IPS-NIHi11 (cell line): Measurements from ENCODE around the gene AADAT.
A peak's percentile ranks its signal among the peaks of the same experiment; 100 is the strongest.
"Not testable (repeated sequence)": the region's sequence is repeated elsewhere in the genome, so short reads cannot be mapped to it uniquely, and the experiment has no call there.

Source experiments
- DNase-seq: peaks from one replicate; pipeline ENCODE4 v3.0.0; 2012; ENCODE audit warnings: mixed read lengths, low spot score

Gene AADAT

GRCh38 chr4:170090352-170091052 is 746 bp upstream of the AADAT start:
- DNase-seq = no peak

DNA sequence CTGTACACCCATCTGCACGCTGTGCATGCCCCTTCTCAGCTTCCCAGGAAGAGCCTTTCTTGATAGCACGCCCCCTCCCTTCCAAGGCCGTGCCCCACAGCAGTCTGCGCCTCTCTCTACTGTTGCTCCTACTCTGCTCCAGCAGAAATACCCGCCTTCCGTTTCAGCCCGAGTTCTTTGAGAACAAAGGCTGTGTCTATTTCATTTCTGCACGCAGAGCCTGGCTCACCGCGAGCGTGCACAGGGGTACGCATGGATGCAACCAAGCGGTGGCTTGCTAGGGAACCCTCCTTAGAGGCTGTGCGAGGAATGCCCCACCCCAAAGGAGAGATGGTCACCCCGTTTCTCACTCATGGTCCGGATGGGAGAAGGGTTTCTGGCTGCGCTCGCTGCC is 485 bp downstream of the AADAT start:
- peak; percentile 31 for DNase-seq

DNA sequence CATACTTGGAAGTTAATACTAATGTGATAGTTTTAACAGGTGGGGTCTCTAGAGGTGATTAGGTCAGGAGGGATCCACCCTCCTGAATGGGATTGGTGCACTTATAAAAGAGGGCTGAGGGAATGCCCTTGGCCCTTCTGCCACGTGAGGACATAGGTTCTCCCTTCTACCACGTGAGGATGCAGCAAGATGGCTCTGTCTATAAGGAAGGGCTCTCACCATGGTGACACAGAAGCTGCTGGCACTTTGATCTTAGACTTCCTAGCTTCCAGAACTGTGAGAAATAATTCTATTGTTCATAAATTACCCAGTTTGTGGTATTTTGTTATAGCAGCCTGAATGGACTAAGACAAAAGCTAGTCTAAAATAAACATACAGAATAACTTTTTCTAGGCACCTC is 1.0 kb downstream of the AADAT start:
- DNase-seq = no peak

DNA sequence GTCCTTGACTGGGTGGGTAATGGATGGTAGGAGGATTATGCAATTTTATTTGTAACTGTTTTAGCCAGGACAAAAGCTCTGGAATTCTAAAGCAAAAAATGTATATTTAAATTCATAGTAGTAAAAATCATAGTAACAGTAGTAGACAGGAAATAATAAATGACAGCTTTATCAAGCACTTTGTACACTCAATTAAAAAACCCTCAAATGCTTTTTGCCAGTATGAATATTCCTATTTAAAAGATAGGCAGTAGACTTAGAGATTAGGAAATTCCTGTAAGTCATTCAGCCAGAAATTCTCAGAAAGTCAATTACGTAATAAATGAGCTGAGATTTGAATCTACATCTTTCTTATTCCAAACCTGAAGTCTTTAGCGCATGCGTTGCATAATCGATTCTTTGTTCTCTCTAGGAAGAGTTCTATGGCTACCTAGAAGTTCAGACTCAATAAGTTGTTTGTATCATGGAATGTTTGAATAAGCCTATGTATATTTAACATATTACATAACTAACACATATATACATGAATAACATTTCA is 2.5 kb downstream of the AADAT start:
- no peak for DNase-seq

DNA sequence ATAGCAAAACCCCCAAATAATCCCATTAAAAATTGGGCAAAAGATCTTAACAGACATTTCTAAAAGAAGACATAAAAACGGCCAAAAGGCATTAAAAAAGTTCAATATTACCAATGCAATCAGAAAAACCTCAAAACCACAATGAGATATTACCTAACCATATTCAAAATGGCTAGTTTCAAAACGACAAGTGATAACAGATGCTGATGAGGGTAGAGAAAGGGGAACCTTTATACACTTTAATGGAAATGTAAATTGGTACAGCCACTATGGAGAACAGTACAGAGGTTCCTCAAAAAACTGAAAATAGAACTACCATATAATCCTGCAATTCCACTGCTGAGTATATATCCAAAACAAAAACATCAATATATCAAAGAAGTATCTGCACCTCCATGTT is 6.2 kb downstream of the AADAT start:
- no peak for DNase-seq

DNA sequence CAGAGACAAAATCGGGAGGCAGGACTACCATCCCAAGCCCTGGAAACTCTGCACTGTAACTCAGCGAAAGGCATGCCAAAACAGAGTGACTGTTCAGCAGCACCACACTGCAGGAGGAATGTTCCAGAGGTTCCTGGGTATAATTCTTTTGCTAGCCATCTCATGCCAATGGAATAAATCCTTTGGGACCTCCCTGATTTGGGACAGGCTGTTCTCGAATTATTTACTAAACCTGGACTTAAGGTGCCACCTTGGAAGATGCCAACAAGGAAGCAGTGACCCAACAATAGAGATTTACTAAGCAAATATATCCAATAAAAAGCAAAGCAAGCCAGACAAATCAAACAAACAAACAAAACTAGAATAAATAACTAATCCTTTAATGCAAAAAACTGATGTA is 9.3 kb downstream of the AADAT start:
- no peak for DNase-seq

GRCh38 chr4:170079981-170080380 is 9.8 kb downstream of the AADAT start:
- no peak for DNase-seq

GRCh38 chr4:170071196-170071595 is 18.6 kb downstream of the AADAT start:
- DNase-seq = no peak

DNA sequence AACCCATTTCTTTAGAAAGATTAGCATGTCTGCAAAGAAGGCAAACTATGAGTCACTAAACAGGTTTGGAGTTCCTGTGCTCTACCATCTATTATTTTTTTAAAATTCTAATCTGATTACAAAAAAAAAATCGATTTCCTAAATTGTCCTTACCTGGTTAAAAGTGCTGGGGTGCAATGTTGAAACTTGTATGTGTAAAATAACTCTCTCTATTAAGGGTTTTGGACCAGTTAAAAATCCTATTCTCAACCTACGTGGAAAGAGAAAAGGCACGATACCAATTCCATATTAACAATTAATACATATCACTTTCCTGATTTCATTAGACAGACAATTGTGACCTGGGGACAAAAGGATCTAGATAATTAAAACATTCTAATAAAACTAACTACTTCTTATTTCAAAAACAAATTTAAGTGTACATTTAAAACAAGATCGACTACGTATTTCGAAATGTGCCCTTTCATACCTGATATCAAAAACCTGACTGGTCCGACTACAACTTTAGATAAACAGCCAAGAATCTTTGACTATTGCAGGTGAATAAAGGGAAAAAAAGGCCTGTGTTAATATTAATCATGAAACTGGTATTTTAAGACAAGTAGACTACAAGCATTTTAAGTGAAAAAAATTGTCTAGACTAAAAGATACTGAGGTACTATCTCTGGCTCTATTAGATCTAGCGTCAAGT is 21.2 kb downstream of the AADAT start:
- DNase-seq = no peak

- no peak for DNase-seq
Measured at GRCh38 chr4:170059421-170059820, 30.3 kb downstream of the AADAT start.

DNA sequence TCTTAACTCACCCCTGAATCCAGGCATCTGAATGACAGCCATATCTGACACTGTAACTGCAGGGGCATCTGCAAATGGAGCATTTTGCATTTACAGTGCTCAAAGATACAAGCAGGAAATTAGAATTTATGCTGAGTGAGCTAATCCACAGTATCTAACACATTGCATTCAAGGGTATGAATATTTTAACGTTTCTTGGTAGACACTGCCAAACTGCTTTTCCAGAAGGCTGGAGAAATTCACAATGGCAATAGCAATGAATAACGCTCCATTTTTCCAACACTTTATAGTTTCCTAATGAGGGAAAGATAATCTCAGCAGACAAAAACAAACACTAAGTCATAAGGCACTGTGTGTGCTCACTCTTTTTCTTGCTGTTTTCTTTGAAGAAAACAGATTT is 30.9 kb downstream of the AADAT start:
- no peak for DNase-seq

- no peak for DNase-seq
Measured at GRCh38 chr4:170057866-170058265, 31.9 kb downstream of the AADAT start.

- no peak for DNase-seq
Measured at GRCh38 chr4:170052919-170053318, 36.8 kb downstream of the AADAT start.

DNA sequence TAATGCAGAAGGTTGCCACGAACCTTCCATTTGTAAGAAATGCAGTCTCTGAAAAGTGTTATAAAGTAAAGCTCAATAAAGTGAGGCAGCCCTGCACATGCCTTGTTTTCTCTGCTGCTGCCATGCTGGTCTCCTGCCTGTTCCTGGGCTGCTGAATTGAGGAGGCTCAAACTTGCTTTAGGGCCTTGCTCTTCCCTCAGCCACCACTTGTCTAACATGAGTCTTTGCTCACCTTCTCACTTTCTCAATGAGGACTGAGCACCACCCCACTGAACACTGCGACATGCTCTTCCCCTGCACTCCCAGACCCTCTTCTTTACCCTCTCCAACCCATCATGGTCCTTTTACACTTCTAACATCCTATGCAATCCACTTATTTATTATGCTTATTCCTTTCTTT is 38.4 kb downstream of the AADAT start:
- no peak for DNase-seq

DNA sequence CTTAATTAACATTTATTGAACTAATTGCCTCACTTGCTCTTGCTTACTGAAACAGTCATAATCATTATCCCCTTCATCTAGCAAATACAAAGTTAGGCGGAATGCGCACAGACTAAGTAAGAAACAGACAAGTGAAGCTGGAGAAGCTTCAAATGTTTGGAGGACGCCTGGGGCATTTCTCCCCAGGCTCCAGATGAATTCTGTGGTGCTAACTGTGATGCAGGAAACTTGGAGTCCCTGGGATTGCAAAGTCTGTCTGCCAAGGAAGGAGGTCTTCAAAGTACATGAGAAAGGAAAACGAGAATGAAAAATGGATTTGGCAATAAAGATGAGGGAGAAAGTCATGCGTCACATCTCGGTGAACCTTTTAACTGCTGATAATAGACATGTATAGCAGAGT is 40.0 kb downstream of the AADAT start:
- DNase-seq = no peak

- DNase-seq = peak; percentile 30
Measured at GRCh38 chr4:170047771-170048354, 41.9 kb downstream of the AADAT start.

DNA sequence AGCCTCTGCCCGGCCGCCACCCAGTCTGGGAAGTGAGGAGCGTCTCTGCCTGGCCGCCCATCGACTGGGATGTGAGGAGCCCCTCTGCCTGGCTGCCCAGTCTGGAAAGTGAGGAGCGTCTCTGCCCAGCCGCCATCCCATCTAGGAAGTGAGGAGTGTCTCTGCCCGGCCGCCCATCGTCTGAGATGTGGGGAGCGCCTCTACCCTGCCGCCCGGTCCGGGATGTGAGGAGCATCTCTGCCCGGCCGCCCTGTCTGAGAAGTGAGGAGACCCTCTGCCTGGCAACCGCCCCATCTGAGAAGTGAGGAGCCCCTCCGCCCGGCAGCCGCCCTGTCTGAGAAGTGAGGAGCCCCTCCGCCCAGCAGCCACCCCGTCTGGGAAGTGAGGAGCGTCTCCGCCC is 43.6 kb downstream of the AADAT start:
- not testable (repeated sequence) for DNase-seq

- no peak for DNase-seq
Measured at GRCh38 chr4:170040031-170040680, 49.6 kb downstream of the AADAT start.

DNA sequence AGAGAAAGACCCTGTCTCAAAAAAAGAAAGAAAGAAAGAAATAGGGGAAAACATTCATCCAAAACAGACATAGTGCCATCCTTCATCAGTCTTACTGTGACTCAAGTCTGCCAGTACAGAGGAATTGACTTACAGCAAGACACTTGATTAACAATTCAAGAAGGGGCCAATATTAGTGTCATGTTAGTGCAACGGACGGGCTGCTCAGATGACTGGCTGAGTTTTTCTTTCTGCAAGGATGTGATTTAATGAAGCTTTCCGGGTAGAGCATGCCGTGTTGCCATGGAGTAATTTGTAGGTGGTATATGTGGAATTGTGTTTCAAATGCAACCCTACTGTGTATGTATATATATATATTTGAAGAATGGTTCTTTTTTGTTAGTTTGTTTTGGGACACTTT is 51.0 kb downstream of the AADAT start:
- DNase-seq = no peak

- DNase-seq = no peak
Measured at GRCh38 chr4:170038232-170038631, 51.5 kb downstream of the AADAT start.

DNA sequence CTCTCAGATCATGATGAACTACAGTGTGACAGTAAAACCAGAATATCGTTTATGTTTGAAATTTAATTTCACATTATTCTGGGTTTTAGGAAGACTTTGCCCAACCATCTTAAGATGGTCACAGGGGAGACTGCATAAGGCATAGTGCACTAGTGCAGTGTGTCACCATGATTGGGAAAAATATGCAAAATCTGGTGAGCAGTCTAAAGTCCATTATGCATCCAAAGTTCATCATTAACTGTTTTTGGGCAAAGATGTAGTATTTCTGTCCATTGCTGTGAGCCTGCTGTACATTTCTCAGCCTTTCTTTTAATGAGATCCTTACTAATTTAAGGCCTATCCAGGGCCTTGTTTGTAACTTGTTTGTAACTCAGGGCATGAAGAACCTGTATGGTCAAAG is 52.3 kb downstream of the AADAT start:
- no peak for DNase-seq

DNA sequence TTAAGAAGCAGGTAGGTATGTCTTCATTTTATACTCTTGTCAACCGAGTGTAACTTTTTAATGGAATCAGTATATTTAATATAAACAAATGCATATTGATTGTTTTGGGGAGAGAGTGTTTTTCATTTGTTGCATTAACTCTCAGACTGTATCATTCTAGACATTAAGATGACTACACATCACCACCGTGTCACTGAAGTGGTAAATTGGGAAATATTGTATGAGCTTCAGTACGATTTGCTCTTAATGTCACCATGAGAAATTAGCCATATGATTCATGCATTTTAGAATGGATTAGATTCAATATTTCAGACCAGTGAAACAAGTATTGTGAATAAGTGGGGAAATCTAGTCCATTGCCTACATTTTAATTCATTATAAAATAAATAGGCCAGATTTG is 53.9 kb downstream of the AADAT start:
- no peak for DNase-seq

DNA sequence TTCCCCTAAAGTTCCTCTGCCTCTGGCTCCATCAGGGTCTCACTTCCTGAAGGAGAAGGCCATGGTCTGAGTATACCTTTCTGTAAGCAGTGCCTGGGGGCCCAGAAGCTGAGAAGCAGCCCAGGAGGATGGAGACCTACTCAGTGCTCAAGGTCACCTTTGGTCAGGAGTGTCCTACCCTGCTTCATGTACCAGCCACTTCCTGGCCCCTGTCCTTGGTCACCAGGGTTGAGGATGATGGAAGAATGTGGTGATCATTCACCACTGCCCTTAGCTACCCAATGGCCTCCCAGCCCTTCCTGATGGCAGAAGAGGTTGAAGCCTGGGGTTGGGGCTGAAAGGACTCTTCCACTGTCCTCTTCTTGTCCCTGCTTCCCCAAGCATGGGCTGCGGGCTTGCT is 54.5 kb downstream of the AADAT start:
- no peak for DNase-seq
